ENCODE results near the gene COG4.
"Not testable (repeated sequence)": the region's sequence is repeated elsewhere in the genome, so short reads cannot be mapped to it uniquely, and the experiment has no call there.

The COG4 gene

DNA sequence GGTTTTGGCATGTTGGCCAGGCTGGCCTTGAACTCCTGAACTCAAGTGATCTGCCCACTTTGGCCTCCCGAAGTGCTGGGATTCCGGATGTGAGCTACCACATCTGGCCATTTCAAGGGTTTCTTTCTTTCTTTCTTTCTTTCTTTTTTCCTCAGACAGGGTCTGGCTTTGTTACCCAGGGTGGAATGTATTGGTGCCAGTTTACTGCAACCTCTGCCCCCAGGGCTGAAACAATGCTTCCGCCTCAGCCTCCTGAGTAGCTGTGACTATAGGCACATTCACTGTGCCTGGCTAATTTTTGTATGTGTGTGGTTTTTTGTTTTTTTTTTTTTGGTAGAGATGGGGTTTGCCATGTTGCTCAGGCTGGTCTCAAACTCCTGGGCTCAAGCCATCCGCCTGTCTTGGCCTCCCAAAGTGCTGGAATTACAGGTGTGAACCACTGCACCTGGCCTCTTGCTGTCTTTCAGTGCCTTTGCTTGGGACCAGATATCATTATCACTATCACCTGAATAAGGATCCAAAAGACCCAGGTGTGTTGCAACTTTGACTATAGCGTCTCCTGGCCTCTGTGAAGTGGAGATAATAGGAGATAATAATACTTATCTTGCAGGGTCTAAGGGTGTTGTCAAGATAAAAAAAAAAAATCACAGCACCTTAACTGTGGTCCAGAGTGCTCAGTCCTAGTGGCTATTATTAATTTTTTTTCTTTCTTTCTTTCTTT lies 65.7 kb downstream of the COG4 start:
- DNase-seq (ENCODE audit: low read depth): no peak
- no peak overlapping the region for H3K4me3 ChIP-seq (ENCODE audit: low read depth, low read length)
- TF ChIP-seq, protein P1, sequence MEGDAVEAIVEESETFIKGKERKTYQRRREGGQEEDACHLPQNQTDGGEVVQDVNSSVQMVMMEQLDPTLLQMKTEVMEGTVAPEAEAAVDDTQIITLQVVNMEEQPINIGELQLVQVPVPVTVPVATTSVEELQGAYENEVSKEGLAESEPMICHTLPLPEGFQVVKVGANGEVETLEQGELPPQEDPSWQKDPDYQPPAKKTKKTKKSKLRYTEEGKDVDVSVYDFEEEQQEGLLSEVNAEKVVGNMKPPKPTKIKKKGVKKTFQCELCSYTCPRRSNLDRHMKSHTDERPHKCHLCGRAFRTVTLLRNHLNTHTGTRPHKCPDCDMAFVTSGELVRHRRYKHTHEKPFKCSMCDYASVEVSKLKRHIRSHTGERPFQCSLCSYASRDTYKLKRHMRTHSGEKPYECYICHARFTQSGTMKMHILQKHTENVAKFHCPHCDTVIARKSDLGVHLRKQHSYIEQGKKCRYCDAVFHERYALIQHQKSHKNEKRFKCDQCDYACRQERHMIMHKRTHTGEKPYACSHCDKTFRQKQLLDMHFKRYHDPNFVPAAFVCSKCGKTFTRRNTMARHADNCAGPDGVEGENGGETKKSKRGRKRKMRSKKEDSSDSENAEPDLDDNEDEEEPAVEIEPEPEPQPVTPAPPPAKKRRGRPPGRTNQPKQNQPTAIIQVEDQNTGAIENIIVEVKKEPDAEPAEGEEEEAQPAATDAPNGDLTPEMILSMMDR (IDR thresholded peaks at IDR 0.05; ENCODE audit: low read depth, low read length): no peak

DNA sequence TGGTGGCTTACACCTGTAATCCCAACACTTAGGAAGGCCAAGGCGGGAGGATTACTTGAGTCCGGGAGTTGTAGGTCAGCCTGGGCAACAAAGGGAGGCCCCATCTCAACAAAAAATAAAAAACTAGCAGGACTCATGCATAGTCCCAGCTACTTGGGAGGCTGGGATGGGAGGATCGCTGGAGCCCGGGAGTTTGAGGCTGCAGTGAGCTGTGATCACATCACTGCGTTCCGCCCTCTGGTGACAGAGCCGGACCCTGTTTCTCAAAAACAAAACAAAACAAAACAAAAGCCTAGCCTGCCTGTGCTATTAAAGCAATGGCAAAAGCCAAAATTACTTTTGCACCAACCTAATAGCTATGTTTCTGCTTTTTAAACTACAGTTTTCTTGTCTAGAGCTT lies 67.4 kb downstream of the COG4 start:
- no peak overlapping the region for H3K4me3 ChIP-seq (ENCODE audit: low read depth, low read length)
- no peak for TF ChIP-seq MYC (IDR thresholded peaks at IDR 0.05; ENCODE audit: low read depth, low read length)
- TF ChIP-seq POLR2A (IDR thresholded peaks at IDR 0.05; ENCODE audit: extremely low read depth, insufficient read length): no peak
- TF ChIP-seq, protein P2, sequence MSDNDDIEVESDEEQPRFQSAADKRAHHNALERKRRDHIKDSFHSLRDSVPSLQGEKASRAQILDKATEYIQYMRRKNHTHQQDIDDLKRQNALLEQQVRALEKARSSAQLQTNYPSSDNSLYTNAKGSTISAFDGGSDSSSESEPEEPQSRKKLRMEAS (IDR thresholded peaks at IDR 0.05; ENCODE audit: low read depth, low read length): no peak
- TF ChIP-seq, protein P1 (IDR thresholded peaks at IDR 0.05; ENCODE audit: low read depth, low read length): no peak
- no peak for DNase-seq (ENCODE audit: low read depth)

DNA sequence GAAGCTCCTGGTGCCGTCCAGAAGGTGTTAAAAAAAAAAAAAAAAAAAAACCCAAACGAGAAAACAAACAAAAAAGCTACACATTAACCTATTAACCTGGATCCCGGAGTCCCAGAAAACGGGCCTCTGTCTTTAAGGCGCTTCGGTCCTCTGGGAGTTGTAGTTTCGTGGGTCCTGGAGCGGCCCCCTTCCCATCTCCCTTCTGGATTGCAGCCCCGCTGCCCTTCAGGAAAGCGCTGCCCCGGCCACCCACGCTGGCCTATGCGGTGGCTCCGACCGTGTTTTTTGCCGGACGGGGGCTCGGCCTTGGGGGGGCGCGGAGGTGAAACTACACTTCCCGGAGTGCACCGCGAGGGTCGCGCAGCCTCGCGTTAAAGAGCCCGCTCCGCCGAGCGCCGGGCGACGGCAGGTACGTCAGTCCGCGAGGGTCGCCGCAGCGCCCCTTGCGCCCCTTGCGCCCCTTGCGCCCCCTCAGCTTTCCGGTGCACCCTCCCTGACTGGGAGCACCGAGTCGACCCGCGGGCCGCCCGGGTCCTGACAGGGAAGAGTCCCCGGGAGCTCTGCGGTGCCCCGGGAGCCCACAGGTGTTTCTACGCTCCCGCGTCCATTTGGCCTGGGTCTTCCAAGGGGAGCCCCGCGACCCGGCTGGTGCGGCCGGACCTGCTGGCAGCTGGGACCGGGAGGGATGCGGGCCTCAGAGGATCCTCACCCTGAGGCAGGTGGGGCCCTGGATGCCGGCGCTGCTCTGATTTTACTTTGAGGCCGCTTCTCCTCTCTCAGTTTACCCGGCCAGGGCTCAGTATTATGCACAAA lies 68.9 kb downstream of the COG4 start, which contains the start of gene FCSK:
FCSK (plus strand) TSS at position 374 of the 813 bp plus-strand sequence. CDS start 8,596 bp downstream, outside the sequence.
- TF ChIP-seq, protein P1 (IDR thresholded peaks at IDR 0.05; ENCODE audit: low read depth, low read length): no peak
- peak; percentile 24 for TF ChIP-seq POLR2A (IDR thresholded peaks at IDR 0.05; ENCODE audit: extremely low read depth, insufficient read length)
- DNase-seq (ENCODE audit: low read depth): peak; percentile 77
- H3K4me3 ChIP-seq (ENCODE audit: low read depth, low read length): peak within 1 kb of the TSS; percentile 76

DNA sequence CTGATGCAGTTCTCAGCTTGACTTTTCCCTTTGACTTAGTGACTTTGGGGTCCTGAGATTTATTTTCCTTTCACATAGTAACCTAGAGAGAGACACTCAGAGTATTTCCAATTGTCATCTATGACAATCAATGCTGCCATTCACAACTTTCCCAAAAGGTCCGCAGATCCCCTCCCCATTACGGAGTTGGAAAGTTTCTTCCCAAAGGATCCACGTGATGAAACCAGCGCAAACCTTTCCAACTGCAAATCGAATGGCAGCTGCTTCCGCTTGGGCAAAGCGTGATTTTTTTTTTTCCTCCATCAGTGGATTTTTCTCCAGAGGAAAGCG lies 69.5 kb downstream of the COG4 start:
- DNase-seq (ENCODE audit: low read depth): no peak
- H3K4me3 ChIP-seq (ENCODE audit: low read depth, low read length): peak overlapping the region; percentile 76
- TF ChIP-seq MYC (IDR thresholded peaks at IDR 0.05; ENCODE audit: low read depth, low read length): no peak
- TF ChIP-seq, protein P2 (IDR thresholded peaks at IDR 0.05; ENCODE audit: low read depth, low read length): peak; percentile 24; the same call in 1 of the 2 replicates

DNA sequence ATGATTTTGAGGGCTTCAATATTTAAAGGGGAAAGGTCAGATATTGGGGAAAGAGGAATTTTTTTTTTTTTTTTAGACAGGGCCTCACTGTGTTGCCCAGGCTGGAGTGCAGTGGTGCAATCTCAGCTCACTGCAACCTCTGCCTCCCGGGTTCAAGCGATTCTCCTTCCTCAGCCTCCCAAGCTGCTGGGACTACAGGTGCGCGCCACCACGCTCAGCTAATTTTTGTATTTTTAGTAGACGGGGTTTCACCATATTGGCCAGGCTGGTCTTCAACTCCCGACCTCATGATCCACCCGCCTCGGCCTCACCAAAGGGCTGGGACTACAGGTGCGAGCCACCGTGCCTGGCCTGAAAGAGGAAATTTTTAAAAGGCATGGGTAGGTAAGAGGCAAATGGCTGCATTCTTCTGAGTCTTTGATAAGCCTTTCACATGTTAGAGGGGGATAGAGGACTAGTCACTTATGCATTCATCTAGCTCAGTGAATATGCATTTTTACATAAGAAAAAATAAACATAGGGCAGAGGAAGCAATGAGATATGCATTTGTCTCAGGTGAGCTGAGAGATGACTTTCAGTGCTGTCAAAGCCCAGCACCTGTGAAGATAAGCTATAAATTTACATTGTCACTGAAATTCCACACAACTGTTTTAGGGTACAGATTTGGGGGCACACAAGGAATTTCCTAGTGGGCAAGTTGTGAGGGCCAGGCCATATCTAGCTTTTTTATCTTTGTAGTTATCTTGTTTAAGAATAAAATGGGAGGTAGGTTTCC lies 70.0 kb downstream of the COG4 start:
- peak overlapping the region; percentile 76 for H3K4me3 ChIP-seq (ENCODE audit: low read depth, low read length)
- TF ChIP-seq POLR2A (IDR thresholded peaks at IDR 0.05; ENCODE audit: extremely low read depth, insufficient read length) (no peak), MYC (IDR thresholded peaks at IDR 0.05; ENCODE audit: low read depth, low read length) (no peak)
- TF ChIP-seq, protein P1 (IDR thresholded peaks at IDR 0.05; ENCODE audit: low read depth, low read length): no peak
- TF ChIP-seq, protein P2 (IDR thresholded peaks at IDR 0.05; ENCODE audit: low read depth, low read length): no peak
- no peak for DNase-seq (ENCODE audit: low read depth)

DNA sequence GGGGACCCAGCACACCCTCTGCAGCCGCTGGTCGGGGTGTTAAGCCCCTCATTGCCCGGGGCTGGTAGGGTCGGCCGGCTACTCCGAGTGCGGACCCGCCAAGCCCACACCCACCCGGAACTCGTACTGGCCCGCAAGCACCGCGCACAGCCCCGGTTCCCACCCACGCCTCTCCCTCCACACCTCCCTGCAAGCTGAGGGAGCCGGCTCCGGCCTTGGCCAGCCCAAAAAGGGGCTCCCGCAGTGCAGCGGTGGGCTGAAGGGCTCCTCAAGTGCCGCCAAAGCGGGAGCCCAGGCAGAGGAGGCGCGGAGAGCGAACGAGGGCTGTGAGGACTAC lies 72.4 kb downstream of the COG4 start:
- H3K4me3 ChIP-seq (ENCODE audit: low read depth, low read length); DNase-seq (ENCODE audit: low read depth): not testable (repeated sequence)

DNA sequence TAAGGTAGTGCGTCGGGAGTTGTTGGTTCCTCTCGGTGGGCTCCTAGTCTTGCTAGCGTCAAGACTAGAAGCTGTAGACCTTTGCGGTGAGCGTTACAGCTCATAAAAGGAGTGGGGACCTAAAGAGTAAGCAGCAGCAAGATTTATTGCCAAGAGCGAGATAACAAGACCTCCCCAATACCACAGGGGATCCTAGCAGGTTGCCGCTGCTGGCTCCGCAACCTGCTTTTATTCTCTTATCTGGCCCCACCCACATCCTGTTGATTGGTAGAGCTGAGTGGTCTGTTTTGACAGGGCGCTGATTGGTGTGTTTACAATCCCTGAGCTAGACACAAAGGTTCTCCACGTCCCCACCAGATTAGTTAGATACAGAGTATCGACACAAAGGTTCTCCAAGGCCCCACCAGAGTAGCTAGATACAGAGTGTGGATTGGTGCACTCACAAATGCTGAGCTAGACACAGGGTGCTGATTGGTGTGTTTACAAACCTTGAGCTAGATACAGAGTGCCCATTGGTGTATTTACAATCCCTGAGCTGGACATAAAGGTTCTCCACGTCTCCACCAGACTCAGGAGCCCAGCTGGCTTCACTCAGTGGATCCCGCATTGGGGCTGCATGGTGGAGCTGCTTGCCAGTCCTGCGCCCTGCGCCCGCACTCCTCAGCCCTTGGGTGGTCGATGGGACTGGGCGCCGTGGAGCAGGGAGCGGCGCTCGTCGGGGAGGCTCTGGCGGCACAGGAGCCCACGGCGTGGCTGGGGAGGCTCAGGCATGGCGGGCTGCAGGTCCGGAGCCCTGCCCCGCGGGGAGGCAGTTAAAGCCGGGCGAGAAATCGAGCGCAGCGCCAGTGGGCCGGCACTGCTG lies 73.0 kb downstream of the COG4 start:
- H3K4me3 ChIP-seq (ENCODE audit: low read depth, low read length); DNase-seq (ENCODE audit: low read depth): not testable (repeated sequence)

All from NB4 (cell line).